Head of caudate nucleus (tissue), 42 donors: ENCODE measurements around the gene ZFP92.

ENCODE experiments used
- DNase-seq, 42 donors: peaks; one replicate each; pipeline versions ENCODE4 v3.0.0 to v3.0.0-alpha.2; 2020 to 2021; ENCODE audit warnings: mixed read lengths in 7 of 42
- intact Hi-C: fragments of 100-400 bp; cut with DNase I; formaldehyde crosslinking; loops from one replicate; pipeline ENCODE4 v1.15.0; 2022

Gene ZFP92

GRCh38 chrX:153411255-153411987 is at the start of gene ZFP92:
Gene ZFP92, plus strand, starts transcription at chrX:153411472. Its CDS starts 6,851 bp downstream, at chrX:153418323.
- DNase-seq: peak in 36 of 42 donors; percentile 12 to 70 (median 38)
- intact Hi-C loops: no loop called here

DNA sequence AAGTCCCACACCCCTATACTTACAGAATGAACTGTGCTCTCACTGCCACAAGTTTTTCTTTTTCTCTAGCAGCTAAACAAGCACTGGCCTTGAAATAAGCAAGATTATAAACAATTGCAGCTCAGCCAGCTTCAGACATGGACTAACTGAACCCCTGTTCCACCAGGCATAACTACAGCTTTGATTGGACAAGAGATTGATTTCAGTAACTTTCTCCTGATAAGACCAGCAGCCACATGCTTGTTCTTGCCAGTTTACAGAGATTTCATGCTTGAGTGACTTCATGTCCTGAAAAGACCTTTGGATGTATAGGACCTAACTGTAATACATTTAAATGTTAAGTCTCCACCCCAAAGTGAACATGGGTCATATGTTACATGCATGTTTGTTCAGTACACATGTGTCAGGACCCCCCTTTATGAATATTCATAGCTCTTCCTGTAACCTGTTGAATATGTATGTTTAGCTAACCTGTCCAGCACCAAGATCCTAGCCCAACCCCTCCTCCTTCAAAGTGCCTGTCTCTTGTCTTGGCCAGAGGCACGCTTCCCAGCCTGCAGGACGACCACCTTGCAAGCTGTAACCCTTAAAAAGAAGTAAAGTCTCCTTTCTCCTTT is 49.4 kb upstream of the ZFP92 start:
- intact Hi-C loops: no loop called here
- no peak for DNase-seq

DNA sequence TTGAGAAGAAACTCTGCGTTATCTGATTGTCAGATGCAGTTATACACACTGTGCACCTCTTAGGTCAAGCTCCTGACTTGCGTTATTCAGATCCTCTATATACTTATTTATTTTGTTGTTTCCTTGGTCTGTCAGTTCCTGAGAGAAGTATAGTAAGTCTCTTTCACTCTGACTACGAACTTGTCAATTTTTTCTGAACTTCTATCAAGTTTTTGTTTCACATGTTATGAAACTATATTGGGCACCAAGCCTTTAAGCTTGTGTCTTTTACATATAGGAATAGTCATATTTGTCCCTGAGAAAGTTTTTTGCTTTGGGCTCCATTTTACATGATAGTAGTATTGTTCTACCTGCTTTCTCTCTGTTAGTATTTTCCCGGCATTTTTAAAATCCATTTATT is 45.6 kb upstream of the ZFP92 start:
- intact Hi-C loops: no loop called here
- DNase-seq: no peak

- intact Hi-C loops: no loop called here
- no peak for DNase-seq
Observed at GRCh38 chrX:153366119-153366518, 45.2 kb upstream of the ZFP92 start.

- intact Hi-C loops: no loop called here
- DNase-seq: no peak
Observed at GRCh38 chrX:153366878-153367538, 44.3 kb upstream of the ZFP92 start.

DNA sequence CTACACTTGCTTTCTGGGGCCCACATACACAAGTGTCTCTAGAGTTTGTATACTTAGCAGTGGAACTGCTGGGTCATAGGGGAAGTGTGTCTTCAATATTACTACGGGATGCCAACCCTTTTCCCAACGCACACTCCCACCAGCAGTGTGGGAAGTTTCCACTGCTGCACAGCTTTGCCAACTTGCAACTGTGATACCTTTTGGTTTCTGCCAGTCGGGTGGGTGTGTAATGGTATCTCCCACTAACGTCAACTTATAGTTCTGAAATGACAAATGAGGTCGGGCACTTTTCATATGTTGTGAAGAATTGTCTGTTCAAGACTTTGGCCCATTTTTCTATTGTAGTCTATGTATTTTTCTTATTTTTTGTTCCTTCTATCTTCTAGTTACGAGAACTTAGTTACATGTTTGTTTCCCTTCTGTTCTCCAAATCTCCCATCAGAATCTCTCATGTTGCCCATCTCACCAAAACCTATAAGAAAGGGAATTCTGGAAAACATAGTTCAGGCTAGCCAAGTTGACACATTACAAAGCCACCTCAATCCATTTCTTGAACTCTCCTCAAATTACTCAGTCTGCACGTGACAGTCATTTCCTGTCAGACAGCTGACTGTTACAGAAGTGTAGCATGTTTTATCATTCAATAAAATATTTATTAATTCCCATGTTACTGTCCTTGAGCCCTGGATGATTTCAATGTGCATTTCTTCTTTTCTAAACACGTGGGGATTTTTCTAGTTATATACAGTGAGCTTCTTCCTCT is 40.8 kb upstream of the ZFP92 start:
- intact Hi-C loops: no loop called here
- no peak for DNase-seq

DNA sequence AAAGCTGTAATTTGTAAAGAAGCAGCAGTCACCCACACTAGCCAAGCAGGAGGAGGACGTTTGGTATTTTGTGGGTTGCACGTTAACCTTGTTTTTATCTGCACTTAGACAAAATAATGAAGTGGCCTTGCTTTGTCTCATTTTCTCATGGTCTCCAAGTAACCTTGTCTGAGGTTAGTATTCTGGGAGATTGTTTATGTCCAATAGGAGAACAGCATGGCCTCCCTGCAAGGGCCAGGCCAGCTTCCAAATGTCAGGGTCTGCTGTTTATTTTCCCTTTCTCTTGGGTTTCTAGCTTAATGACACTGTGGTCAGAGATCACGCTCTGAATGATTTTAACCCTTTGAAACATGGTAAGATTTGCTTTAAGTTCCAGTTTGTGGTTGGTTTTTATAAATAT is 40.0 kb upstream of the ZFP92 start:
- intact Hi-C loops: no loop called here
- DNase-seq: no peak

- no peak for DNase-seq
- intact Hi-C loops: no loop called here
Observed at GRCh38 chrX:153372949-153373348, 38.3 kb upstream of the ZFP92 start.

DNA sequence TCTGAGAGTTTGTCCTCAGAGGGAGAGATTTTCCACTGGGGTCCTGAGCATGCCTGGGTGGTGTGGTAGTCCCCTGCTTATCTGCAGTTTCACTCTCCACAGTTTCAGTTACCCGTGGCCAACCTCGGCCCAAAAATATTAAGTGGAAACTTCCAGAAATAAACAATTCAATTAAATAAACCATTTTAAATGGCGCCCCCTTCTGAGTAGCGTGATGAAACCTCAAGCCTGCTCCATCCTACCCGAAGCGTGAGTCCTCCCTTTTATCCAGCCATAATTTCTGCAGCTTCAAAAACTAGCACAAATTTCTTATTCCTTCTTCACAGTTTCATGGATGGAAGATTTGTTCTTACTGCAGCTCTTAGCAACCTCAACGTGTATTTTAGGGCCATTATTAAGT is 36.8 kb upstream of the ZFP92 start:
- intact Hi-C loops: no loop called here

GRCh38 chrX:153375571-153375970 is 35.7 kb upstream of the ZFP92 start:
- no peak for DNase-seq
- intact Hi-C loops: no loop called here

More for the DNA sequence above, 36.8 kb upstream of the ZFP92 start:
- no peak for DNase-seq

DNA sequence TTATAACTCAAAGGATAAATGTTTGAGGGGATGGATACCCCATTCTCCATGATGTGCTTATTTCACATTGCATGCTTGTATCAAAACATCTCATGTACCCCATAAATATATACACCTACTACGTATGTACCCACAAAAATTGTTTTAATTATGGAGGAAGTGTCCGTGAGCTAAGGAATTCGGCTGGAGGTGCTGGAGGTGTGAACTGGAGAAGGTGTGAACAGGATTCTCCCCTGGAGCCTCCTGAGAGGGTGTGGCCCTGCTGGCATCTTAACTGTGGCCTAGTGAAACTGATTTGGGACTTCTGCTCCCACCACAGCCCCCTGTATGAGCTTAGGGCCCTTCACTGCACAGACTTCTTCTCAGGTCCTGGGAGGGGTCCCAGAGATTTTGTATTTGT is 33.5 kb upstream of the ZFP92 start:
- no peak for DNase-seq
- intact Hi-C loops: no loop called here

DNA sequence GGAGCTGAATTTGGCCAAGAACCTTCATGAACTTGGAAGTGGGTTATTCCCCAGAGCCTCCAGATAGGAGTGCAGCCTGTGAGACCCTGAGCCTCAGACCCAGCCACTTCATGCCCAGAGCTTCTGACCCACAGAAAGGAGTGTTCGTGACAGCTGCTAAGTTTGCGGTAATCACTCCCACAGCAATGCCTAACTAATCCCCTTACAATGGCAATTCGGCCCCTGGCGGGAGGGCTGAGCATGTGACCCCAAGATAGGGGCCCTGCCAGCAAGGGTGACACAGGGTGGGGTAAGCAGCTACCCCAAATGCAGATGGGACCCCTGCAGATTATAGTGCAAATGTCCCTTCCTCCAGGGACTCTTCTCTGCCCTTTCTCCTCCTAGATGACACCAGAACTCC is 32.7 kb upstream of the ZFP92 start:
- DNase-seq: no peak
- intact Hi-C loops: no loop called here

DNA sequence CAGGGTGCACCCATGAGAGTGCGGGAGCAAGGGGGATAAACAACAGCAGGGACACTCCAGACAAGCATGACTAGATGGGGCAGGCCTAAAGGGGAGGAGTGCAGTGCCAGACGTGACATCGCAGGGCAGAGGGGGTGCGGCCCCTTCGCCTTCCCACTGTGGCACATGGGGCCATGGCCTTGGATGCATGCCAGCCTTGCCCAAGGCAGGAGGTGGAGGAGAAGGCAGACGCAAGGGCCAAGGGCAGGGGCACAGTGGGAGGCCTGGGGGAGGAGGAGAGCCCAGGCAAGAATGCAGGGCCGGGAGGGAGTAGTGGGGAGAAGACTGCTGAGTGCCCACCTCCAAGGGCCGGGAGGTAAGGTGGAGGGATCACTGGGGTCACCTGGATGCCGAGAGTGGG is 31.8 kb upstream of the ZFP92 start:
- intact Hi-C loops: no loop called here

DNA sequence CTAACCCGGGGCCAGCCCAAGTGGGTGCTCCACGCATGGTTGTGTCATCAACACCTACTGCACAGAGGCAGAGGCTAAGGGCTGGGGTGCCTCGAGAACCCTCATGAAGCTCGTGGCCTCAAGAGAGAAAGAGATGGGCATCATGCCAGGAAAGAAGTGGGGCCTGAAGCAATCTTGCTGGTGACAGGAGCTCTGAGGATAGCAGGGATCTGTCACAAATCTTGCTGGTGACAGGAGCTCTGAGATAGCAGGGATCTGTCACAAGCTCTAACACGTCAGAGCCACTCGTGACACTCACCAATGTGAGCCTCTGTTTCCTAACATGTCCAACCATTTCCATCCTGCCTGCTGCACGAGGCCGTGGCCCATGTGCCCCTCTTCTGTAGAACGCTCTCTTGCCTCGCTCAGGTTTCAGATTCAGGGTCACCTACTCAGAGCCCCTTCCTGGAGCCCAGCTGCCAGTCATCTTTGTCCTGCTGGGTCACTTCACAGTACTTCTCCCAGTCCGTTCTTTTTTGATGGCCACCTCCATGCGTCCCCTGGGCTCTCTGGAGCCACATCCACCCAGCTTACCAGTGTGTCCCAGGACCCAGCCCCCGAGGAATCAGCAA is 31.2 kb upstream of the ZFP92 start:
- intact Hi-C loops: no loop called here
- no peak for DNase-seq

More for the DNA sequence above, 31.8 kb upstream of the ZFP92 start:
- no peak for DNase-seq

GRCh38 chrX:153380691-153381090 is 30.6 kb upstream of the ZFP92 start:
- intact Hi-C loops: no loop called here
- no peak for DNase-seq

GRCh38 chrX:153381684-153382532 is 29.4 kb upstream of the ZFP92 start:
- DNase-seq: peak in 23 of 42 donors; percentile 6 to 63 (median 31)
- intact Hi-C loops: no loop called here

- intact Hi-C loops: no loop called here
- DNase-seq: no peak
Observed at GRCh38 chrX:153382563-153383482, 28.4 kb upstream of the ZFP92 start.
